GM03348 (cell line): ENCODE measurements around the gene PEX12.
"Not testable (repeated sequence)": the region's sequence is repeated elsewhere in the genome, so short reads cannot be mapped to it uniquely, and the experiment has no call there.

Experiments
- DNase-seq: peaks from one replicate; pipeline ENCODE4 v3.0.0; 2012; ENCODE audit warnings: low spot score

Gene PEX12

GRCh38 chr17:35578197-35578928 is at the start of gene PEX12:
Gene PEX12, minus strand, starts transcription at chr17:35578571. Its CDS starts 550 bp downstream, at chr17:35578021.
- peak; percentile 86 for DNase-seq

- no peak for DNase-seq
These were observed 49.0 kb upstream of the PEX12 start for GRCh38 chr17:35627417-35627816.

DNA sequence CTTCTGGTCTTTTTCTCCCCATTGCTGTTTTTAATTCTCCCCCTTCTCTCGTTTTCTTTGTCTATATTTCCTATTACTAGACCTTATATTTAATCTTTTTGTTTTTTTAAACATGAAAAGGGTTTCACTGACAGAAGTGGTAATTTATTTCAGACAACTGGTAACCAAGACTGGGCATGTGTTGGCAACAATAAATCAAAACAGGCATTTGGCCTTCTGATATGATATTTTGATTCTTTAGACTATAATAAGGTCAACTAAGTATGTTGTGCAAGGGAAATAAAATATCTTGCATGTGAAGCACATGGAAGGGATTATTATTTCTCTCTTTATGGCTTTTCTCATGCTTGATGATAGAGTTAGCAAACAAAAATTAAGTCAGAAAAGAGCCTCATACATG is 43.4 kb upstream of the PEX12 start:
- DNase-seq: no peak

DNA sequence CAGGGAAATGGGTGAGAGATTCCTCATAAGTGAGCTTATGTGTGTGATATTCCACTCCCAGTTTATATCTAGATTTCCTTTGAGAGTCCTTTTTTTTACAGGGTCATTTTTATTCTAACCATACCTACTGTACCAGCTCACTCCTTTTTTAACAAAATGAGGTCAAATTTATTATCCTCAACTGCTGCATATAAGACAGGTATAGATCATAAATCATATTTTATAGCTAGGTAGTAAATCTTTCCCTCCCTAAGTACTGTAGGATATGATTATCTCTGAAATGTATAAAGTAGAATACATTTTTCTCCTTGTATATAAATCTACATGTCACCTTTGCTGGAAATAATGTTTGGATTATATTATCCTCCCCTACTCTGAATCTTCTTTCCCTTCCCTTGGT is 40.3 kb upstream of the PEX12 start:
- DNase-seq: no peak

DNA sequence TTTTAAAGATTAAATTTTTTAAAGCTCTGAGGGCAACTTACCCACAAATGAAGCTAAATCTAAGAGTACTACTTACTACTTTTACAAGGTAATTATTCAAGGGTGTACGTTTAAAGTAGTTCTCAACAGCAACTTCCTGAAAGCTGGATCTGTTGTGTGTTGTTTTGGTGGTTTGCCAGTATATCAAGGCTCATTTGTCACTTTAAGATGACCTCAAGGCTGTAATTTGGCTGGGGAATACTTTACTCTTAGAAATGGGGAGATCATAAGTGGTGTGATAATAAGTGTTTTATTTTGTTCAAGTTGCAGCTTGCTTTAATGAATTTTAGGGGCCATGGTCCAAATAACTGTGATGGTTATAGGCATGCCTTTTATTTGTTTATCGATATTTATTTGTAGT is 39.1 kb upstream of the PEX12 start:
- no peak for DNase-seq

DNA sequence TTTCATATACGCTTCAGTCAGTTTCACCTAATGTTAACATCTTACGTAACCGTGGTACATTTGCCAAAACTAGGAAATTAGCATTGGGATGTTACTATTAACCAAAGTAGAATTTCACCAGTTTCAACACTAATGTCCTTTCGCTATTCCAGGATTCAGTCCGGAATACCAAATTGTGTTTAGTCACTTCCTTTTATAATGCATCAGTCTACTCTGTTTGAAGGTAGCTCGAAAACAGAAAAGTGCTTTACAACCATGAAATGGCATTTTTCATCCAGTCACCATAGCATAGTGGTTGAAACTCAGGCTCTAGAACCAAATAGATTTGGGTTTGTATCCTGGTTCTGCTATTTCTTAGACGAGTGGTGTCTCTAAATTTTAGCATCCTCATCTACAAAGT is 38.2 kb upstream of the PEX12 start:
- DNase-seq: no peak

DNA sequence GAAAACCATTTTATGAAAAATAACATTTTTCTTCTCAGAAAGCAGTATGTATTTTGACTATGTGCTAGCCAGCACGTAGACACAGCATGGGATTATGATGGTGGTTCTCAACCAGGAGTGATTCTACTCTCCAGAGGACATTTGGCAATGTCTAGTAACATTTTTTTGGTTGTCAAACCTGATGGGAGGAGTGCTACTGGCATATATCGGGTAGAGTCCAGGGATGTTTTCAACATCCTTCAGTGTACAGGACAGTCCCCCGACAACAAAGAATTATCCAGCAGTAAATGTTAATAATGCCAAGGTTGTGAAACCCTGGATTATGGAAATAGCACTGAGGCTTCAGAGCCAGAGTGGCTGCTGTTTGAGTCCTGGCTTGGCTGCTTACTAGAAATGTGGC is 36.4 kb upstream of the PEX12 start:
- DNase-seq: no peak

GRCh38 chr17:35612924-35613521 is 34.7 kb upstream of the PEX12 start:
- DNase-seq: peak; percentile 47

- DNase-seq: not testable (repeated sequence)
These were observed 32.4 kb upstream of the PEX12 start for GRCh38 chr17:35610746-35611145.

- DNase-seq: no peak
These were observed 31.5 kb upstream of the PEX12 start for GRCh38 chr17:35609831-35610230.

- DNase-seq: no peak
These were observed 29.0 kb upstream of the PEX12 start for GRCh38 chr17:35607239-35607847.

DNA sequence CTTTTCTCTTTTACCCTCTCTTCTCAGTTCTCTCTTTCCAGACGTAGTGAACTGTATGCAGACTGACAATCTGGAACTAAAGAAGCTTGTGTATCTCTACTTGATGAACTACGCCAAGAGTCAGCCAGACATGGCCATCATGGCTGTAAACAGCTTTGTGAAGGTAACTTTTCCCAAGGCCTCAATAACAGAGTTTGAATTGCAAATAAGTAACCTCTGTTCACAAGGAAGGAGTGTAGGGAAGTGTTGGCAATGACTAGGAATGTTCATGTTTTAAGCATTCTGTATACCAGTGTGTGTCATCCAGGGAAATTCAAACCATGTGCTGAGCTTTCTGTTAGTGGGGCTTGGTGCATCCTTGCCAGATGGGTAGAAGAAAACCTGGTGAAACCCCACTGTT is 27.3 kb upstream of the PEX12 start:
- peak; percentile 75 for DNase-seq

GRCh38 chr17:35603674-35604073 is 25.3 kb upstream of the PEX12 start:
- no peak for DNase-seq

DNA sequence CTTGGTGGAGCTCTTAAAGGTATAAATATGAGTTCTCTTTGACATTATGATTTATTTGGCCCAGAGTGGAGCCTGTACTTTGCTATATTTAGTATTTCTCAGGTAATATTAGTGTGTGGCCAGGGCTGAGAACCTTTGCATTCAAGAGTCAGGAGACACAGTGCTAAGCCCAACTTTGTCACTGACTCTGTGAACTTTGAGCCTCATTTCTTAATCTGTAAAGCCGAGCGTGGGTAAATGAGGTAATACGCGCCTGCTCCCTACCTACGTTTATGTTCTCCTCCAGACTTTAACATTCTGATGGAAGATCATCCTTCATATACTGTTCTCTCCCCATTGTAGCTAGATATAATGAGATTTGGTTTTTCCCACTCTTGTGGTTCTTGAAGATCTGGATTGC is 19.2 kb upstream of the PEX12 start:
- no peak for DNase-seq

DNA sequence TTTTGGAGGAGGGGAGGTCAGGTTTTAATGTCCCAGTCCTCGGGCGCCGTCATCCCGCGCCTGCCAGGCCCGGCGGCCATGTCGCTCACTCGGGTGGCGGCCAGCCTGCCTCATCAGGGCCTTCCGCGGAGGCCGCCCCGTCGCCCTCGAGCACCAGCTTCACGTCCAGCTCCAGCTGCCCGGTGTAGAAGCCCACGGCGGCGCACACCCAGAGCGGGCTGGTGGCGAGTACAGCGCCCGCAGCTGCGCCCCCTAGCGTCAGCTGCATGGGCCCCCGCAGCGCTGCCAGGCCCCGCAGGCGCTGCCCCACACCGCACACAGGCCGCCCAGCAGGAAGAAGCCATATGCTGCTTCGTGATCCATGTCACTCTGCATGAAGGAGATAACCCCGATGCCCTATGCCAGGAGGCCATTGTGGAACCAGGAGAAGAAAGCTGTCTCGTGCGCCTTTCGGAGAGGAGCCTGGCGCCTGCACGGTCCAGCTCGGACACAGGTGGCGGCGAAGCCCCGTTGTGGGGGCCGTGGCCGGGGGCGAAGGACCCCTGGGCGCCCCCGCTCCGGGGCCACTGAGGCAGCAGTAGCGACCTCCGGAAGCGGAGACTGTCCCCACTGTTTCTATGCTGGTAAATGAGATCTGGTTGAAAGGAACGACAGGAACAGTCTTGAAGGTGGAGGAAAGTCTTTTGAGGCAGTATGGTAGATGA is 18.3 kb upstream of the PEX12 start:
- no peak for DNase-seq

DNA sequence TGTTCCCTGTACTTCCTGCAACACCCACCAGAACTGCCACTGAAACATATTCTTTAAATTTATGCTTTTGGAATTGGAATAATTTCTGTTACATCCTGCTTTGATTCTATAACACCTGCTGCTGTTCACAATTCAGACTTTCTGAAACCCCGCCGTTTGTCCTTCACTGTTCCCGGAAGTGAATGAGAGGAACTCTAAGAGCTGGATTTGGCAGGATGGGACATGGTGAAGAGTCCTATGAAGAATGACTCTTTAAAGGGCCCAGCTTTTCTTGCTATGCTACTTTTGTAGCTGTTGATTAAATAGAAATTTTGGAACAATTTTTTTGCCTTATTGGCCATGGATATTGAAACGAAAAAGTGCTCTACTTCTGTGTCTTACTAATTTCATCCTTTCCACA is 17.7 kb upstream of the PEX12 start:
- no peak for DNase-seq

- no peak for DNase-seq
These were observed 10.0 kb upstream of the PEX12 start for GRCh38 chr17:35588196-35588920.

GRCh38 chr17:35587074-35587961 is 8.9 kb upstream of the PEX12 start, which contains the start of gene AP2B1:
Gene AP2B1, plus strand, starts transcription at chr17:35587322. Its CDS starts 6,709 bp downstream, at chr17:35594031.
- peak; percentile 88 for DNase-seq

DNA sequence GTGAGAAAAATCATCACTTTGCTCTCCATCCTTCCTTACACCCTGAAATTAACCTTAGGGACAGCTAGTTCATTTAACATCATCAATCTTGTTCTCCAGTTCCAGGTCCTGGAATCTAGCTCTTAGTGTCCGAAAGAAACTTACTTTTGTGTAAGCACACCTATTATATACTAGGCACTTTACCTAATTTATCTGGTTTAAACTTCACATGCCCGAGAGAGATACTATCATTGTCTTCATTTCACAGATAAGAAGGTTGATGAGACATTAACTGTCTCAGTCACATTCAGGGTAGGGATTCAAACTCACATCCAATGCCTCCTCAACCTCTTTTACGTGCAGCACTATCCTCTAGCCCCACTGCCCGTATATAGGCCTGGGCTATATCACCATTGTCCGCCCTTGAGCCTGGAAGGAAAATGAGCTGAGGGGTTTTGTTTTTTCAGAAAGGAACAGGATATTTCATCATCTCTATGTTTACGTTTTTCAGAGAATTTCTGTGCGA is 8.2 kb upstream of the PEX12 start:
- no peak for DNase-seq

- no peak for DNase-seq
These were observed 5.7 kb upstream of the PEX12 start for GRCh38 chr17:35584061-35584460.

- no peak for DNase-seq
These were observed 610 bp upstream of the PEX12 start for GRCh38 chr17:35578929-35579432.
